IPS DF 6.9 (cell line): ENCODE measurements around the gene CACNA2D4.

Experiments
- DNase-seq: peaks from one replicate; pipeline ENCODE4 v3.0.0-alpha.2; 2013; ENCODE audit warnings: low read depth, low spot score
- H3K27ac ChIP-seq: one replicate; pipeline ENCODE4 v1.5.1; 2013; ENCODE audit warnings: low read length, control low read depth
- H3K27me3 ChIP-seq: 2 replicates; pipeline ENCODE4 v1.6.1; 2013; ENCODE audit warnings: mild to moderate bottlenecking, low read length; ENCODE audit not compliant: control insufficient read depth, insufficient read depth
- H3K36me3 ChIP-seq: 2 replicates; pipeline ENCODE4 v1.6.1; 2013; ENCODE audit warnings: low read length; ENCODE audit not compliant: control insufficient read depth, insufficient read depth
- H3K4me1 ChIP-seq: 2 replicates; pipeline ENCODE4 v1.6.1; 2013; ENCODE audit warnings: low read length; ENCODE audit not compliant: control insufficient read depth, insufficient read depth
- H3K4me3 ChIP-seq: 2 replicates; pipeline ENCODE4 v1.5.1; 2013; ENCODE audit warnings: mild to moderate bottlenecking, low read length
- H3K9me3 ChIP-seq: 2 replicates; pipeline ENCODE4 v1.6.1; 2013; ENCODE audit warnings: low read length, inconsistent platforms; ENCODE audit not compliant: control insufficient read depth, insufficient read depth
- WGBS: extraction: QIAGEN DNeasy Blood & Tissue Kit; methylation state at CpG from one replicate; pipeline ENCODE4 v1.1.7; 2013; ENCODE audit warnings: mixed read lengths, missing lambda C conversion rate; ENCODE audit not compliant: insufficient read length, insufficient coverage; 5-methylcytosine and 5-hydroxymethylcytosine counted together

CACNA2D4 gene

DNA sequence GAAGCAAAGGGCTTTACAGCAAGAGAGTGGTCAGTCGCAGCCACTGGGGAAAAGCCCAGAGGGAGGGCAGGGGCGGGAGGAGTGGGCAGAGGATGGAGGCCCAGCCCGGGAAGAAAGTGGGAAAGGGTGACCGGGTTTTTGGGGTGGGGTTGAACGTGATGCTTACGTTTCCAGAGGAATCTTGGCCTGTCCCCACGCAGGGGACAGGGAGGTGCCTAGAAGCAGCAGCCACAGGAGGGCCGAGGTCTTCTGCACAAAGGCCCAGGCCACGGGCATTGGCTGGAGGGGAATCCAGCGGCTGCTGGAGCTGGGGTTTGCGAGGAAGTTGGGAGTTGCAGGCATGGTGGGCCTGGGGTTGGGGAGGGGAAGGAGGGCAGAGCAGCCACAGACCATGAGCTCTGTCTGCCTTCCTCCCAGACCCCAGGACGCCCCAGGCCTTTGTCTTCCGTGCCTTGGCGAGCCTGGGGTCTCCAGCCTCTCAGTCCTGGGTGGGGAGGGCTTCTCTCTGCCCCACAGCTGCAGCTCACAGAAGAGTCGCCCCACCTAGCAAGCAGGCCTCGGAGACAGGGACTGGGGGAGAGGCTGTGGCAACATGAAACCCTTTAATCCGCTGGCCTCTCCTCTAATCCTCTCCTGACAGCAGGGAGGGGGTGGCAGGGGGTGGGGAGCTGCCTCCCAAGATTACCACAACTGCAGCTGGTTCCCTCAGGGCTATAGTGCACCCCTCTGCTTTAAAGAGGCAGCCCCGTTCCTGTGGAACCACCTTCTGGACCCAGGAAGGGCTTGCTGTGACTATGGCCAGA is at the start of gene CACNA2D4:
TSS of gene CACNA2D4 (minus strand) at position 572 of the 803 bp plus-strand sequence. CDS start at position 393, 179 bp downstream.
- WGBS: no CpG with 5 or more reads among the region's 18 CpGs
- Histone ChIP-seq H3K27ac (no peak within 1 kb of the TSS), H3K4me3 (no peak within 1 kb of the TSS), H3K9me3 (no peaks in the 10 kb centered on the region), H3K36me3 (no peaks in the 10 kb centered on the region), H3K27me3 (no peaks in the 10 kb centered on the region), H3K4me1 (no peaks in the 10 kb centered on the region)
- DNase-seq: no peak

- H3K27me3 ChIP-seq: no peaks in the 10 kb centered on the region
- no CpG with 5 or more reads among the region's 4 CpGs for WGBS
- H3K36me3 ChIP-seq: no peaks in the 10 kb centered on the region; the same call in 1 of the 2 replicates
- H3K27ac ChIP-seq: no peak overlapping the region
- DNase-seq: no peak
- no peaks in the 10 kb centered on the region for H3K4me1 ChIP-seq
- H3K9me3 ChIP-seq: no peaks in the 10 kb centered on the region
- H3K4me3 ChIP-seq: no peak overlapping the region
These were observed 48.2 kb upstream of the CACNA2D4 start for GRCh38 chr12:1966561-1967226.

DNA sequence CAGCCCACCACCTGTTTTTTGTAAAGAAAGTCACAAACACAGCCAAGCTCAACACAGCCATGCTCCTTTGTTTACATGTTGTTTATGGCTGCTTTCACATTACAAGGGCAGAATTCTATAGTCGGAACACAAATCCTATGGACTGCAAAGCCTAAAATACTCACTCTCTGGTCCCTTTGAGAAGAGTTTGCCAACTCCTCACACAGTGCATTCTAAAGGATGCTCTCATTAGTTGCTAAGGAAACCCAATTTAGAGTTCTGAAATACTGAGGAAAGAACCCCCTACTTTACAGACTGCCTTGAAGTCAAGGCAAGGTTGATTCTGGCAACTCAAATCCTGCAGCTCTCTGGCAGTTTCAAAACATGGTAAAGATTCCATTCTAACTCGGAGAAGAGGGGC is 47.5 kb upstream of the CACNA2D4 start:
- Histone ChIP-seq H3K27me3 (no peaks in the 10 kb centered on the region), H3K4me3 (no peak overlapping the region), H3K36me3 (no peaks in the 10 kb centered on the region; the same call in 1 of the 2 replicates), H3K27ac (no peak overlapping the region), H3K9me3 (no peaks in the 10 kb centered on the region), H3K4me1 (no peaks in the 10 kb centered on the region)
- DNase-seq: no peak
- WGBS: no CpG with 5 or more reads among the region's 2 CpGs

DNA sequence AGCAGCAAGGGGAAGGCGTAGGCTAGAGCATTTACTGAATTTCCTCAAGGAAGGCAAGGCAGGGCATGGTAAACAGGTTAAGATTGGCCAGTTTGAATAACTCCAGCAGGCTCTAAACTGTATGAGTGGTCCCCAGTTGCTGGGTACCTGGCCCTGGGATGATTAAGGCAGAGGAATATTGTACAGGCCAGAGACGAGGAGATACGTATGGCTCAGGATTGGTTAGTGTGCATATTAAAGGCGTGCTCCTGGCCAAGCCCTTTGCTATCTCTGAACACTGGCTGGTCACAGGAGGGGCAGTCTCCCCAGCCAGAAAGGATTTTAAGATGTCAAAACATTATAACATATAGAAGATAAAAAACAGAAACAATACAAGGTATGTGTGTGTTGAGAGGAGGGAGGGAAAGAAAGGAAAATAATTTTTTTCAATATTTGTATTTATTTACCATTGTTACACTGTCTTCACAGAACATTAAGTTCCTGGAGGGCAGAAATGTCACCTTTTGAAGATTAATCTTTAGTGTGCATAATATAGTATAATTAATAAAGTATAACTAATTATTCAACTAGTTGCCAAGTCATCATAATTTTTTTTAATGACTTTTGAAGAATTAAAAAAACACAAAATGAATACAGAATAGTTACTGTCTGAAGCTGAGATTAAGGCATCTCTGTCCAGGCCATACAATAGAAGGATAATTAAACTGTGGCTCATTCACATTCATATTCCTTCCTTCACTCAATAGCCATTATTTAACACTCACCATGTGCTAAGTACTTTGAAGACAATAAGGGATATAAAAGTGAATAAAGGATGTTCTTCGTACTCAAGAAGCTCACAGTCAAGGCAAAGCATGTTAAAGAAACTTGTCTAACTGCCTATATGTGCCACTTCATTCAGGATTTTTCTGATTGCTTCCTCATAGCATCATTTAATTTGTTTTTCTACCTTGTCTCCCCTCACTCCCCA is 43.9 kb upstream of the CACNA2D4 start:
- H3K27ac ChIP-seq: no peak overlapping the region
- DNase-seq: no peak
- H3K4me1 ChIP-seq: no peaks in the 10 kb centered on the region
- H3K36me3 ChIP-seq: no peaks in the 10 kb centered on the region; the same call in 1 of the 2 replicates
- no CpG with 5 or more reads among the region's 5 CpGs for WGBS
- H3K4me3 ChIP-seq: no peak overlapping the region
- no peaks in the 10 kb centered on the region for H3K9me3 ChIP-seq
- H3K27me3 ChIP-seq: no peaks in the 10 kb centered on the region

GRCh38 chr12:1956716-1957115 is 38.3 kb upstream of the CACNA2D4 start:
- H3K4me1 ChIP-seq: no peaks in the 10 kb centered on the region
- no peaks in the 10 kb centered on the region for H3K9me3 ChIP-seq
- no peak for DNase-seq
- H3K4me3 ChIP-seq: no peak overlapping the region
- no peak overlapping the region for H3K27ac ChIP-seq
- no CpG with 5 or more reads among the region's 3 CpGs for WGBS
- peaks cover 11% of the 10 kb centered on the region; the same call in 1 of the 2 replicates for H3K36me3 ChIP-seq
- no peaks in the 10 kb centered on the region for H3K27me3 ChIP-seq

DNA sequence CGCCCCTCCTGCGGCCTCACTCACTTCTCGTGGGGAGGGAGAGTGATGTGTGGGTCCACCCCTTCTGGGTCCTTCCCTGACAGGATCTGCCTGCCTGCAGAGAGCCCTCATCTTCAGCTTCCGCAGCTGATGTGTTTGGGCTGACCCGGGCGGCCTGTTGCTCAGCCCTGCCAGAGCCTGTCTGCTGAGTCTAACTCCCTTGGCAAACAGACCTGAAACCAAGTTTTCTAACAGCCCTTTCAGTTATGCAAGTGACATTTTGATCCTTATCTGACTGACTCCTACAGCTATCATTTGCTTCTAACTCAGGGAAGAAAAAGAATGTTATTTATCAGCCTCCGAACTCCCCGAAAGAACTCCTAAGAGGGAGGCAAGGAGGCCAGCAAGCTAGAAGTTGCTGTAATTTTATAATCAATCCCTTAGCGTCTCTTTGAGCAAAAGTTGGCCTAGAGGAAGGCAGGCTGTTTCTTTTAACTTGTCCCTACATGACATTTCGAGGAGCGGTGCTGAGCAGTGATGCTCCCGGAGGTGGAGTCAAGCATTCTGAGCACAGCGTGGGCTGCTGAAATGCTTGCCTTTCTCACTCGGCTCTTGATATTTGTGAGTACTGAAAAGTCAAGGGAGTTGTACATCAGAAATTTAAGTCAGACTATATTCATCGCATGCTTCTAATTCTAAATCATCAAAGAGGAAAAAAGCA is 31.5 kb upstream of the CACNA2D4 start:
- DNase-seq: no peak
- Histone ChIP-seq H3K27me3 (no peaks in the 10 kb centered on the region), H3K4me3 (no peak overlapping the region), H3K36me3 (peaks cover 16% of the 10 kb centered on the region; the same call in 1 of the 2 replicates), H3K27ac (no peak overlapping the region), H3K4me1 (no peaks in the 10 kb centered on the region; the same call in 1 of the 2 replicates), H3K9me3 (no peaks in the 10 kb centered on the region)
- WGBS: no CpG with 5 or more reads among the region's 15 CpGs

- no peak for DNase-seq
- Histone ChIP-seq H3K27me3 (no peaks in the 10 kb centered on the region), H3K36me3 (peaks cover 13% of the 10 kb centered on the region; the same call in 1 of the 2 replicates), H3K4me1 (no peaks in the 10 kb centered on the region; the same call in 1 of the 2 replicates), H3K27ac (no peak overlapping the region), H3K9me3 (no peaks in the 10 kb centered on the region), H3K4me3 (no peak overlapping the region)
- WGBS: no CpG with 5 or more reads among the region's 11 CpGs
These were observed 30.4 kb upstream of the CACNA2D4 start for GRCh38 chr12:1948883-1949282.

- no CpG with 5 or more reads among the region's 1 CpG for whole genome bisulfite sequencing
These were observed 28.6 kb upstream of the CACNA2D4 start for GRCh38 chr12:1947081-1947480.

GRCh38 chr12:1946296-1946695 is 27.8 kb upstream of the CACNA2D4 start:
- H3K27ac ChIP-seq: no peak overlapping the region
- 0 out of 2 replicates have a peak, but pooled peaks cover 5% of the 10 kb centered on the region for H3K36me3 ChIP-seq
- no peaks in the 10 kb centered on the region for H3K27me3 ChIP-seq
- no peaks in the 10 kb centered on the region for H3K9me3 ChIP-seq
- no peaks in the 10 kb centered on the region; the same call in 1 of the 2 replicates for H3K4me1 ChIP-seq
- WGBS: no CpG with 5 or more reads among the region's 3 CpGs
- H3K4me3 ChIP-seq: no peak overlapping the region
- no peak for DNase-seq

More at GRCh38 chr12:1947081-1947480, 28.6 kb upstream of the CACNA2D4 start:
- H3K4me3 ChIP-seq: no peak overlapping the region
- no peaks in the 10 kb centered on the region for H3K27me3 ChIP-seq
- H3K9me3 ChIP-seq: no peaks in the 10 kb centered on the region
- peaks cover 5% of the 10 kb centered on the region; the same call in 1 of the 2 replicates for H3K36me3 ChIP-seq
- DNase-seq: no peak
- H3K27ac ChIP-seq: peak overlapping the region; percentile 61
- H3K4me1 ChIP-seq: no peaks in the 10 kb centered on the region; the same call in 1 of the 2 replicates
